ENCODE measurements around the gene KMT2E. TPM values are rescaled to one million over a fixed set of nuclear protein-coding genes. Genes with fewer than 3 reads are reported as not detected.

The KMT2E gene
- total RNA-seq, 1 experiment from 2014 or later, result 38.2 TPM

DNA sequence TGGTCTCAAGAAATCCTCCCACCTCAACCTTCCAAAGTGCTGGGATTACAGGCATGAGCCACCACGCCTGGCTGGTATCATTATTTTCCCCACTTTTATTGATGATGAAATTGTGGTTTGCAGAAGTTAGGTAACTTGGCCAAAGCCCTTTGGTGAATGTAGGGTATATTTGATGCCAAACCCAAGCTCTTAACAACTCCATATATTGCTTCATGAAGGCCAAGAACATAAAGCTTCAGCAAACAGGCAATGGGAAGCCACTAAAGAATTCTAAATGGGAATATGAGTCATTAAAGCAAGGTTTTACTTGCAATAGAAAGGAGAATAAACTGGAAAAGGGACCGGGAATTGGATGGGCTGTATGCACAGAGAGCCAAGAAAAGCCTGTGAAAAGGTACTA is 142.7 kb downstream of the KMT2E start:
- Mint-ChIP-seq H3K4me3 (no peak overlapping the region), H3K27me3 (ENCODE audit: low read depth) (no peaks in the 10 kb centered on the region), H3K4me1 (no peaks in the 10 kb centered on the region), H3K36me3 (ENCODE audit: insufficient read depth in 1 of 3, low read depth in 3 of 3) (no peaks in the 10 kb centered on the region; a peak in 2 of 7 replicates), H3K27ac (no peak overlapping the region; a peak in 1 of 7 replicates), H3K9me3 (no peaks in the 10 kb centered on the region)
- H2BK12ac ChIP-seq (ENCODE audit: insufficient read length, low read depth, low read length), result no peak overlapping the region
- no peak overlapping the region for H3K9ac ChIP-seq (ENCODE audit: extremely low read depth, insufficient read length, low read length)
- H3K79me1 ChIP-seq (ENCODE audit: insufficient read depth, low read depth, low read length, poor library complexity, severe bottlenecking), result no peaks in the 10 kb centered on the region
- no peak overlapping the region for H3K27ac ChIP-seq (ENCODE audit: insufficient read length, low read depth, low read length)
- no peak overlapping the region for H4K5ac ChIP-seq (ENCODE audit: insufficient read length, low read depth, low read length)
- H3K18ac ChIP-seq (ENCODE audit: insufficient read length, low read depth, low read length), result no peak overlapping the region
- TF ChIP-seq CTCF (conservative IDR thresholded peaks at IDR 0.05), result no peak
- H3K9me3 ChIP-seq (ENCODE audit: control insufficient read depth, low read depth, low read length), result no peaks in the 10 kb centered on the region
- no CpG with 5 or more reads among the region's 2 CpGs for WGBS (ENCODE audit: extremely low coverage, insufficient read length, low lambda C conversion rate)
- no peak overlapping the region for H4K8ac ChIP-seq (replicated peaks; ENCODE audit: insufficient read length, low read depth, low read length)
- H3K4me2 ChIP-seq (ENCODE audit: insufficient read depth, insufficient read length, low read length), result no peak overlapping the region
- no peak overlapping the region for H2AFZ ChIP-seq (ENCODE audit: low read length)
- H3K56ac ChIP-seq (ENCODE audit: insufficient read length, low read depth, low read length), result no peak overlapping the region
- H3T11ph ChIP-seq (ENCODE audit: low read length), result no peak overlapping the region
- H3K23ac ChIP-seq (ENCODE audit: insufficient read length, low read depth, low read length), result no peak overlapping the region
- no peak overlapping the region for H2BK120ac ChIP-seq (ENCODE audit: low read depth, low read length, poor library complexity, severe bottlenecking)
- no peak overlapping the region for H2BK20ac ChIP-seq (ENCODE audit: low read depth, low read length, poor library complexity, severe bottlenecking)
- H2AK5ac ChIP-seq (ENCODE audit: insufficient read length, low read length), result no peak overlapping the region
- no peak overlapping the region for H3K14ac ChIP-seq (ENCODE audit: insufficient read depth, low read length)
- H4K91ac ChIP-seq (ENCODE audit: insufficient read length, low read depth, low read length), result no peak overlapping the region
- no peaks in the 10 kb centered on the region for H3K23me2 ChIP-seq (ENCODE audit: insufficient read length, low read depth, low read length, poor library complexity, severe bottlenecking)
- H3K4me1 ChIP-seq (ENCODE audit: insufficient read depth, low read length), result no peaks in the 10 kb centered on the region
- no peak overlapping the region for H2BK15ac ChIP-seq (ENCODE audit: low read depth, low read length)
- H3K79me2 ChIP-seq (ENCODE audit: insufficient read depth, low read length), result no peaks in the 10 kb centered on the region
- H3K27me3 ChIP-seq (ENCODE audit: insufficient read depth, low read length), result no peaks in the 10 kb centered on the region
- no peak overlapping the region for H3K4ac ChIP-seq (ENCODE audit: low read depth, low read length)
- no peak for DNase-seq
- H2BK5ac ChIP-seq (ENCODE audit: insufficient read length, low read length), result no peak overlapping the region
- no peaks in the 10 kb centered on the region for H4K20me1 ChIP-seq (ENCODE audit: control insufficient read depth, insufficient read depth, insufficient read length)
